Body of pancreas (tissue), 4 donors: ENCODE data around the gene NSL1.

Experiments
- CTCF ChIP-seq, 7 experiments: fragments of 450-650 bp in 4 of 7; fragments of 200-600 bp in 3 of 7; sonication (generic) in 3 of 7; IDR thresholded peaks; one replicate each; pipeline ENCODE4 v1.5.1; 2016 to 2019; ENCODE audit warnings: antibody characterized with exemption in 7 of 7
- POLR2A ChIP-seq, 3 donors: fragments of 450-650 bp; IDR thresholded peaks; one replicate each; pipeline ENCODE4 v1.6.1; 2016; ENCODE audit warnings: antibody characterized with exemption in 3 of 3, mild to moderate bottlenecking in 2 of 3

DNA sequence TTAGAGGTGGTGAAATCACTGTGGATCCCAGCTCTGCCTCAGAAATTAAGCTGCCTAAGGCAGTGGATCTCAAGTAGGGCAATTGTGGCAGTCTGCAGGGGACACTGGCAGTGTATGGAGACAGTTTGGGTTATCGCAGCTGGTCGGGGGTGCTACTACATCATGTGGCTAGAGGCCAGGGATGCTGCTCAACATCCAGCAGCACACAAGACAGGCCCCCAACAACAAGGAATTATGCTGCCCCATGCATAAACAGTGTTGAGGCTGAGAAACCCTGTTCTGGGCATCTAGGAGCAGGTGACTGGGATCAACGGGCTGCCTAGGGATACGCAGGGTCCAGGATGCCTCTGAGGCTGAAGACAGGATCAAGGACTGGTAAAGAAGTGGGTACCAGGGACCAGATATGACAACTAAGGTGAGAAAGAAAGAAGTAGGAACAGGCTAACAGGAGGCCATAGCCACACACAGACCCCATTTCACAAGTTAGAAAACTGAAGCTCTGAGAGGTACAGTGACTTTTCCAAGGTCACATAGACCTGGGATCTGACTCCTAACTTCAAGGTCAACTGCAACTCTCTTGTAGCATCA is 100.7 kb downstream of the NSL1 start:
- TF ChIP-seq POLR2A (IDR thresholded peaks at IDR 0.05): no peak
- TF ChIP-seq CTCF (IDR thresholded peaks at IDR 0.05): no peak
